Lower leg skin (tissue), 3 donors: Measurements from ENCODE around the gene UTF1.

Experiments
- POLR2A ChIP-seq, 2 donors: fragments of 450-650 bp; IDR thresholded peaks; one replicate each; pipeline ENCODE4 v1.6.1; 2016 to 2017; ENCODE audit warnings: antibody characterized with exemption in 2 of 2, mild to moderate bottlenecking in 1 of 2, moderate library complexity in 1 of 2
- TF ChIP-seq, protein P1 (sequence below), 3 donors: fragments of 450-650 bp; IDR thresholded peaks; one replicate each; pipeline ENCODE4 v1.5.1; 2016; ENCODE audit warnings: antibody characterized with exemption in 3 of 3, mild to moderate bottlenecking in 3 of 3, moderate library complexity in 2 of 3

- TF ChIP-seq, protein P1, sequence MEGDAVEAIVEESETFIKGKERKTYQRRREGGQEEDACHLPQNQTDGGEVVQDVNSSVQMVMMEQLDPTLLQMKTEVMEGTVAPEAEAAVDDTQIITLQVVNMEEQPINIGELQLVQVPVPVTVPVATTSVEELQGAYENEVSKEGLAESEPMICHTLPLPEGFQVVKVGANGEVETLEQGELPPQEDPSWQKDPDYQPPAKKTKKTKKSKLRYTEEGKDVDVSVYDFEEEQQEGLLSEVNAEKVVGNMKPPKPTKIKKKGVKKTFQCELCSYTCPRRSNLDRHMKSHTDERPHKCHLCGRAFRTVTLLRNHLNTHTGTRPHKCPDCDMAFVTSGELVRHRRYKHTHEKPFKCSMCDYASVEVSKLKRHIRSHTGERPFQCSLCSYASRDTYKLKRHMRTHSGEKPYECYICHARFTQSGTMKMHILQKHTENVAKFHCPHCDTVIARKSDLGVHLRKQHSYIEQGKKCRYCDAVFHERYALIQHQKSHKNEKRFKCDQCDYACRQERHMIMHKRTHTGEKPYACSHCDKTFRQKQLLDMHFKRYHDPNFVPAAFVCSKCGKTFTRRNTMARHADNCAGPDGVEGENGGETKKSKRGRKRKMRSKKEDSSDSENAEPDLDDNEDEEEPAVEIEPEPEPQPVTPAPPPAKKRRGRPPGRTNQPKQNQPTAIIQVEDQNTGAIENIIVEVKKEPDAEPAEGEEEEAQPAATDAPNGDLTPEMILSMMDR (IDR thresholded peaks at IDR 0.05) = no peak
- no peak for TF ChIP-seq POLR2A (IDR thresholded peaks at IDR 0.05)
Observed at GRCh38 chr10:133186416-133187090, 43.5 kb upstream of the UTF1 start.
